ENCODE data around the gene S100A5. TPM values are rescaled to one million over a fixed set of nuclear protein-coding genes. Genes with fewer than 3 reads are reported as not detected.
A peak's percentile ranks its signal among the peaks of the same experiment; 100 is the strongest.
"Not testable (repeated sequence)": the region's sequence is repeated elsewhere in the genome, so short reads cannot be mapped to it uniquely, and the experiment has no call there.

Gene S100A5
- total RNA-seq, 1 experiment from 2014 or later, result 2.4 TPM

DNA sequence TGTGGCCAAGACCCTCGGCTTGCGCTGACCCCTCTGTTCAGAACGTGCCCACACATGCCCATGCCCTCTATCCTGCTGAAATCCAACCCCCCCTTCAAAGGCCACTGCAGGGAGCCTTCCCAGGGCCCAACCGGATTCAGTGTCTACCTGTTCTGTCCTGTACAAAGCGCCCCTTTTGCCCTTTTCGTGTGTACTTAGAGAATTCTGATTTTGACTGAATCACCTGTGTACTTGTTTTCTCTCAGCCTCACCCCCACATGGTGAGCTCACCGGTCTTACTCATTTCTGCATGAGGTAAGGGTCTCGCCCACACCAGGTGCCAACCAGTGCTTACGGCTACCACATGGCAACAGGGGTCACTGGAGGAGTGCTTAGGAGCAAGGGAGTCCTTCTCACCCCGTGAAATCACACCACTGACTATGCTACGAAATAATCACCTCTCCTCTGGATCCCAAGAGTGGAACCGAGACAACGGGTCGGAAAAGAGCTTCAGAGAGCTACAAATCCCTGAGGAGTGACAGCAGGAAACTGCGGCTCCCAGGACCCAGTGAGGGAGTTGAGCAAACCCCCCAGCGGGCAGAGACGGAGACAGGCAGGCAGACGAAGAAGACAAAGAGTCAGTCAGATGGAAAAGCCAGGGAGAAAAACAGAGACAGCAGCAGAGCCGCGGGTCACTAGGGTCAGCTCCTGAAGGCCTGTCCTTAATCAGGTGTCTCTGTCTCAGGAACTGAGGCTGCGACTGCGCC, 27.1 kb upstream of the S100A5 start:
- DNase-seq (ENCODE audit: low read depth), result peak; percentile 75

GRCh38 chr1:153566414-153567371, 26.0 kb upstream of the S100A5 start:
- peak; percentile 99 for DNase-seq (ENCODE audit: low read depth)

GRCh38 chr1:153565529-153566374, 25.0 kb upstream of the S100A5 start, which contains the start of gene S100A2:
Gene S100A2, minus strand, starts transcription at chr1:153565844. Its CDS starts 1,967 bp downstream, at chr1:153563877.
- peak; percentile 97 for DNase-seq (ENCODE audit: low read depth)

DNA sequence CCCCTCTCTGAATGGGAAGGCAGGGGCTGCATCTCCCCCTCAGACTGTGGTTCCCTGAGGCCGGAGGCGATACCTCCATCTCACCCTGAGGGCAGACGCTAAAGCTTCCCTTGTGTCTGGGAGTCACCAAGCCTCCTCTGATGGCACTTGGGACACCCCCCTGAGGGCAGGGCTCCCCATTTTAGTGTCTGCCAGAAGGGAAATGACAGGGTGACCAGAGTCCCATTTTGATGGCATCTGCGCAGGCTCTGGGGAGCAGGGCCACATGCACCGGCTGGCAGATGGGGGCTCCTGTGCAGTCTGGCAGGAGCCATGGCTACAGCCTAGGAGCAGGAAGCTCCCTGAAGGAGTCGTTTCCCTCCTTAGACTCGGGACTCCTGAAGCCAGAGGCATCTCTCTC, 23.3 kb upstream of the S100A5 start:
- no peak for DNase-seq (ENCODE audit: low read depth)

- DNase-seq (ENCODE audit: low read depth), result no peak
These were observed 22.8 kb upstream of the S100A5 start for GRCh38 chr1:153563483-153563901.

GRCh38 chr1:153562021-153562420, 21.3 kb upstream of the S100A5 start:
- DNase-seq (ENCODE audit: low read depth), result not testable (repeated sequence)

DNA sequence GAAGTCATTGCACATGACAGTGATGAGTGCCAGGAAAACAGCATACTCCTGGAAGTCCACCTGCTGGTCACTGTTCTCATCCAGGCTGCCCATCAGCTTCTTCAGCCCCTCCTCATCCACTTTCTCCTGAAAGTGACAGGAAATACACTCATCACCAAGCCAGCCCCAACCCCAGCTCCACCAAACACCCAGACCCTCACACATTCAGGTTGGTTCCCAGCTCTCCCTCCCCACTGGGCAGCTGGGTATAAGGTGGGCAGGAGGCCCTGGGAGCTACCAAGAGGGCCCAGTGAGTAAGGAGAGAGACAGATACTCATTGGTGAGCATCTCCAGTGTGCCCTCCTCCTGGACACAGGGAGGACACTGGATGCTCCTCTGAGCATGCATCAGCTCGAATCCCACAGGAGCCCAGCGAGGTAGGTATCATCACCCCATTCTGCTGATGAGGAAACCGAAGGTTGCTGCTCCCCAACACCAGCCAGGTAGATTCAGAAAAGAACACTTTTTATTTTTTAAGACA, 20.8 kb upstream of the S100A5 start:
- peak; percentile 61 for DNase-seq (ENCODE audit: low read depth)

- DNase-seq (ENCODE audit: low read depth), result no peak
These were observed 20.2 kb upstream of the S100A5 start for GRCh38 chr1:153560771-153561465.

GRCh38 chr1:153560241-153560640, 19.5 kb upstream of the S100A5 start:
- DNase-seq (ENCODE audit: low read depth), result no peak

DNA sequence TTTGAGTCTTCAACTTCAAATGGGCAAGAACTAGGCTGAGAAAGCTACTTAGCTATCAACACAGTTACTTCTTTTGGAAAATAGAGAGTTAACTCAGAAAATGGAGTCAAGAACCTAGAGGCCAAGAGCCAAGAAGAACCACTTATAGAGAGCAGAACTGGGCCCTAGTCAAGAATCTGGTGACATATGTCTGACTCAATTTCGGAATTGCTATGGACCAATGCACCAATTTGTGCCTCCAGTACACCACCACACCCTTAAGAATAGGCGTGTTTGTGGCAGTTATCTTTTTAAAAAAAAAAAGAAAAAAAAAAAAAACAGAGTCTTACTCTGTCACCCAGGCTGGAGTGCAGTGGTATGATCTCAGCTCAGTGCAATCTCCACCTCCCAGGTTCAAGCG, 17.1 kb upstream of the S100A5 start:
- no peak for DNase-seq (ENCODE audit: low read depth)

GRCh38 chr1:153556348-153556747, 15.6 kb upstream of the S100A5 start:
- no peak for DNase-seq (ENCODE audit: low read depth)

GRCh38 chr1:153553830-153554541, 13.3 kb upstream of the S100A5 start:
- no peak for DNase-seq (ENCODE audit: low read depth)

- no peak for DNase-seq (ENCODE audit: low read depth)
These were observed 12.4 kb upstream of the S100A5 start for GRCh38 chr1:153553096-153553495.

DNA sequence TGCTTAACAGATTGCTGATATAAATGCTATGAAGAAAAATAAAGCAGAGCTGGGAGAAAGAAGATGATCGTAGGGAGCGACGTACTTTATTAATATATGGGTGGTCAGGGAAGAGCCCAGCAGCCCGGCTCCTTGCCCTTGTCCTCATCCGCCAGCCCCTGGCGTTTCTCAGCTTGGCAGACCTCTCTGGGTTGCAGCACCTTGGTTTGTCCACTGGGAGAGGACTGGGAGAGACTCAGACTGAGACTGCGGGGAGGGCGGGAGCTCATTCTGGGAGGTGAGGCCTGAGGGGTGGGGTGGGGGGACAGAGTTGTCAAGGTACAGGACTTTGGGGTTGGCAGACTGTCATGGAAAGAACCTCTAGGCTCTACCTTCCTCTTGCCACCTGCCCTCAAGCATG, 11.6 kb upstream of the S100A5 start:
- DNase-seq (ENCODE audit: low read depth), result no peak

DNA sequence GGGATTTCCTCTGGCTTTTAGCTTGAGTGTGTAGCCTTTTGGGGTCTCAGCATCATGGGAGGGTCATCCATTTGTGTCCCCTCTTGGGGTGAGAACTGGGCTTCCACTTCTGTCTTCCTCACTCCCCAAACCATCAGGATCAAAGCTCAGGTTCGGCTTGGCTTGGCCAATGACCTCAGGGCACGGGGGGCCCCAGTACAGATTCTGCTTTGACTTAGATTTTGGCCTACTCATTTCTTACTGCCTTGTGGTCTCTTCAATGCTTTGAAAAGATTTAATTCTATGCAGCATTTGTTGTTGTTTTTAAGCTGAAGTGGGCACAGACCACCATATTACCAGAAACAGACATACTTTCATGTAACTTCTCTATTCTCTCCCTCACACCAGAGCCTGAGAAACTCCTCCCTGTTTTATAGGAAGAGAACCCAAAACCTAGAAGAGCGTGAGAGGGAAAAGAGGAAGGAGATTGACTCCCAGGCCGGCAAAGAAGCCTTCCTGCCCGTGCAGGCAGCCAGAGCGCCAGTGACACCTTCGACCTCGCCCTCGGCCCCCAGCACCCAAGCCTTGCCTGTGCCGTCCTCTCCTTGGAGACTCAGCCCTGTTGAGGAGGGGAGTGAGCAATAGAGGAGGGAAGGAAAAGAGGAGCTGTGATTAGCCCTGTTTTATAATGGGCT, 10.2 kb upstream of the S100A5 start:
- no peak for DNase-seq (ENCODE audit: low read depth)

GRCh38 chr1:153550398-153550758, 9.6 kb upstream of the S100A5 start:
- no peak for DNase-seq (ENCODE audit: low read depth)

GRCh38 chr1:153549741-153550397, 9.1 kb upstream of the S100A5 start:
- DNase-seq (ENCODE audit: low read depth), result no peak
